Measurements from ENCODE around the gene MYO1C. TPM values are rescaled to one million over a fixed set of nuclear protein-coding genes. Genes with fewer than 3 reads are reported as not detected.

MYO1C gene
- total RNA-seq, 1 experiment from 2014 or later = 73.6 TPM

GRCh38 chr17:1440921-1441320 lies 51.6 kb downstream of the MYO1C start:
- ChIA-PET POLR2A (no interaction called here), CTCF (interaction anchor here (0.6 kb wide), 1 partner anchor 12 kb away, joined by 5 read pairs; no protein-coding TSS in a partner anchor)
- no peaks in the 10 kb centered on the region for H3K9me3 Mint-ChIP-seq
- no peak for ATAC-seq
- H3K27me3 Mint-ChIP-seq (ENCODE audit: low read depth) = no peaks in the 10 kb centered on the region
- DNase-seq (ENCODE audit: low spot score) = no peak
- H3K4me1 Mint-ChIP-seq = no peaks in the 10 kb centered on the region
- no peak overlapping the region for H3K4me3 Mint-ChIP-seq
- peaks cover 11% of the 10 kb centered on the region for H3K36me3 Mint-ChIP-seq
- H3K27ac Mint-ChIP-seq = peak overlapping the region; percentile 24; the same call in 1 of the 2 replicates
- TF ChIP-seq ZNF425 (CRISPR knock-in tag; conservative IDR thresholded peaks at IDR 0.05) (no peak), GRHL2 (CRISPR knock-in tag; IDR thresholded peaks at IDR 0.05; ENCODE audit: insufficient replicate concordance, severe bottlenecking) (no peak), CBFB (CRISPR knock-in tag; IDR thresholded peaks at IDR 0.05; ENCODE audit: low read depth) (no peak), NR3C1 (CRISPR knock-in tag; conservative IDR thresholded peaks at IDR 0.05; ENCODE audit: low read depth) (no peak), SP1 (CRISPR knock-in tag; conservative IDR thresholded peaks at IDR 0.05) (no peak), MXD4 (CRISPR knock-in tag; IDR thresholded peaks at IDR 0.05; ENCODE audit: borderline replicate concordance) (no peak), IRF1 (CRISPR knock-in tag; IDR thresholded peaks at IDR 0.05) (no peak), EMX1 (CRISPR knock-in tag; IDR thresholded peaks at IDR 0.05) (no peak), ZNF317 (CRISPR knock-in tag; IDR thresholded peaks at IDR 0.05; ENCODE audit: borderline replicate concordance, low read depth) (no peak), ZNF121 (CRISPR knock-in tag; IDR thresholded peaks at IDR 0.05) (no peak), ERG (CRISPR knock-in tag; IDR thresholded peaks at IDR 0.05) (no peak), NR1H2 (CRISPR knock-in tag; IDR thresholded peaks at IDR 0.05) (no peak), ARID4B (CRISPR knock-in tag; IDR thresholded peaks at IDR 0.05; ENCODE audit: borderline replicate concordance) (no peak), E2F4 (CRISPR knock-in tag; IDR thresholded peaks at IDR 0.05; ENCODE audit: borderline replicate concordance, low read depth) (no peak), PRRX2 (CRISPR knock-in tag; IDR thresholded peaks at IDR 0.05) (no peak)

- ATAC-seq (no peak), DNase-seq (ENCODE audit: low spot score) (no peak)
- Mint-ChIP-seq H3K9me3 (no peaks in the 10 kb centered on the region), H3K36me3 (peaks cover 31% of the 10 kb centered on the region), H3K4me3 (no peak overlapping the region), H3K4me1 (no peaks in the 10 kb centered on the region), H3K27ac (peak overlapping the region; percentile 73), H3K27me3 (ENCODE audit: low read depth) (no peaks in the 10 kb centered on the region)
- ChIA-PET POLR2A (no interaction called here), CTCF (interaction anchor here (0.6 to 1.5 kb wide), 4 partner anchors 11 to 73 kb away, joined by 4 to 11 read pairs (median 6); no protein-coding TSS in a partner anchor)
- TF ChIP-seq EMX1 (CRISPR knock-in tag; IDR thresholded peaks at IDR 0.05) = no peak
- TF ChIP-seq ETV6 (CRISPR knock-in tag; IDR thresholded peaks at IDR 0.05) = no peak
- TF ChIP-seq AFF4 (CRISPR knock-in tag; IDR thresholded peaks at IDR 0.05; ENCODE audit: borderline replicate concordance) = no peak
- TF ChIP-seq NR3C1 (CRISPR knock-in tag; conservative IDR thresholded peaks at IDR 0.05; ENCODE audit: low read depth) = no peak
- no peak for TF ChIP-seq NFE2L1 (CRISPR knock-in tag; IDR thresholded peaks at IDR 0.05)
- TF ChIP-seq ZNF423 (CRISPR knock-in tag; IDR thresholded peaks at IDR 0.05) = no peak
- no peak for TF ChIP-seq SP1 (CRISPR knock-in tag; conservative IDR thresholded peaks at IDR 0.05)
- TF ChIP-seq MXD4 (CRISPR knock-in tag; IDR thresholded peaks at IDR 0.05; ENCODE audit: borderline replicate concordance) = no peak
- no peak for TF ChIP-seq ESRRA (CRISPR knock-in tag; IDR thresholded peaks at IDR 0.05; ENCODE audit: borderline replicate concordance)
Measured at GRCh38 chr17:1438593-1439083, 53.8 kb downstream of the MYO1C start.

All from WTC11 (cell line).